HG03097 (cell line): ENCODE results near the gene PLAU.
"Not testable (repeated sequence)": the region's sequence is repeated elsewhere in the genome, so short reads cannot be mapped to it uniquely, and the experiment has no call there.

ENCODE experiments used
- ATAC-seq: cut with Tn5 transposase; IDR thresholded peaks from one replicate; pipeline ENCODE4 v1.9.1; 2021; ENCODE audit not compliant: unreplicated experiment, low FRiP score

PLAU gene

DNA sequence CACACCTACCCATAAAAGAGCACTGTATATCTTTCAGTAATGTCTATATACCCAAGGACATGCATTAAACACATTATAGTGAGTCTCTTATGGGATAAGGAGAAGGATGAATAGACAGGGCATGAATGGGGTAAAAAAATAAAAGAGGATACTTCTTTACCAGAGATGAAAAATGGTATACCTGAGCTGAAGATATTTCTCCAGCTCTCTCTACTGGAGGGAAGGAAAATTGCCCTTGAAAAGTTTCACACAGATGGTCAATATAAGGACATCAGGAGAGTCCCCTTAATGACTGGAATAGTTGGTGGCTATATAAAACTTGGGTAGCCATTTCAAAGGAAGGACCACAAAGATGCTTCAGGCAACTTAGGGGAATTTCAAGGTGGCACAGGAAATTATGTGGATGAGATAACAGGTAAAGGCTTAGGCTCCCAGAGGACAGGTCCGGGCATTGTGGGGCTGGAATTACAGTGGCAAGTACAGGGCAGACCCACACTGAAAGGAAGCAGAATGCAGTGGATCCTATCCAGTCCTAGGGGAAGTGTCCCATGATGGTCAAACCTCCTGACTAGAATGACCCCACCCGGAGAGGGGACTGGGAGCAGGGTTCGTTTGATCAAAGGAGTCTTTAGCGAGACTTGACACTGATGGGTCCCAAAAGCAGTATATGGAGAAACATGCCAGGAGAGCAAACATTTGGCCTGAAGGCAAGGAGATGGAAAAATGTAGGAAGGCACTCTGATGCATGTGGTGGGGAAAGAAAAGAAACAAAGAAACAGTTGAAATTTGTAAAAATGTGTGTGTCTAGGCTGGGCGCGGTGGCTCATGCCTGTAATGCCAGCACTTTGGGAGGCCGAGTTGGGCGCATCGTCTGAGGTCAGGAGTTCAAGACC, 35.6 kb downstream of the PLAU start:
- ATAC-seq: no peak

DNA sequence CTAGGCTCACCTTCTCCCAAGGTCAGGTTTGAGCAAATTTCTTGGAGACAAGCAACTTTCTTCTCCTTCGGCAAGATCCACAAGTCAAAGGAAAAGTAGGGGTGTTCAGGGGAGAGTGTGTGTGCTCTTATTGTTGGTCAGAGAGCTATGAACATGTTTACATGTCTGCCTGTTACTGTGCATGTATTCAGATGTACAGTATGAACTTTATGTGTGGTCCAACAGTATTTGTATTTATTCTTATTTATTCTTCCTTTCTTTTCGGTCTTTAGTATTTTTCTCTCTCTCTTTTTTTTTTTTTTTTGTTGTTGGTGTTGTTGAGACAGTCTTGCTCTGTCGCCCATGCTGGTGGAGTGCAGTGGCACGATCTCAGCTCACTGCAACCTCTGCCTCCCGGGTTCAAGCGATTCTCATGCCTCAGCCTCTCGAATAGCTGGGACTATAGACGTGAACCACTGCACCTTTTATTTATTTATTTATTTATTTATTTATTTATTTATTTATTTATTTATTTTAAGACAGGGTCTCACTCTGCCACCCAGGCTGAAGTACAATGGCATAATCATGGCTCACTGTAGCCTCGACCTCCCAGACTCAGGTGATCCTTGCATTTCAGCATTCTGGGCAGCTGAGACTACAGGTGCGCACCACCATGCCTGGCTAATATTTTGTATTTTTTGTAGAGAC, 38.2 kb downstream of the PLAU start:
- ATAC-seq: no peak

DNA sequence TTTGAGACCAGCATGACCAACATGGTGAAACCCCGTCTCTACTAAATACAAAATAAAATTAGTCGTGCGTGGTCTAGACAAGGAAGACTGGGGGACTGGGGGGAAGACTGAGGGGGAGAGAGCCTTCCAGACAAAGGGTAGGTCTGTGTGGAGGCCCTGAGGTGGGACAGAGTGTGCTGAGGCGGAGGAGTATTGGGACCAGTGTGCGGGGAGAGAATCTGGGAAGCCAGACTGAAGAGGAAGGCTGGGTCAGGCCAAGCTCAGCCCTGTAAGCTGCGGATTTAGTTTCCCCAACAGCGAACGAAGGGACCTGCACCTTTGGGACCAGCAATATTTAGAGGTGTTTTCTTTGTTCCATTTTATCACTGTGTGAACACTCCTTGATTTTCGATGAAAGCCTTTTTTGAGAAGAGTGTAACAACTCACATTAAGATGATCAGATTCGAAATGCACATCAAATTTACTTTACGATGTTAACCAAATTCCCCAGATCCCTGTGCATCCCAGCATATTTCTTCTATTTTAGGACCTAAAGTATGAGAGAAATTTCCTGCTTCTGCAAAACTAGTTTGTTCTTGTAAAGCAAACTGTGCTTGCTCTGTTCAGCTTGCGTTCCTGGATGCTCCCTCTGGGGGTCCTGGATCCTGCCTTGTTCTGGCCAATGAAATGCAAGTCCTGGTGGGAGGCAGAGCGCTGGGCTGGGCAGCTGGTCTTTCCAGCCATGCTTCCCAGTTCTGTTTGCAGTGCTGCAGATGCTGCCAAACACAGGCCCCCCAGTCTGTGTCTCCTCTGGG, 39.4 kb downstream of the PLAU start:
- ATAC-seq: no peak

DNA sequence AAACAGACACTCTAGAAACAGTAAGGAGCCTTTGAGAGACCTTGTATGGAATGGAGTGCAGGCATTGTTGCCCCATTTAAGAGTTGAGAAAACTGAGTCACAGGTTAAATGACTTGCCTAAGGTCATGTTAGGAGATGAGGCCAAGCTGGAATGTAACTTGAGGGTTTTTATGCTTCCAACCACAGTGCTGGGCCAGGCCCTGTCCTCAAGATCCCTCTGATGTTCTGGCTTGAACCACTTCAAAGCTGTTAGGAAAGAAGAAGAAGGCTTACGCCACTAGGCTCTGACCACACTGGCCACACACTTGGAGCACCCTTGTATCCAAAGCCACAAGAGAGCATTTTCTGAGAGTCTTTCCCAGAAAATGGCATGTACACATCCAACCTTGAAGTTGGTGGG, 42.7 kb downstream of the PLAU start:
- no peak for ATAC-seq

DNA sequence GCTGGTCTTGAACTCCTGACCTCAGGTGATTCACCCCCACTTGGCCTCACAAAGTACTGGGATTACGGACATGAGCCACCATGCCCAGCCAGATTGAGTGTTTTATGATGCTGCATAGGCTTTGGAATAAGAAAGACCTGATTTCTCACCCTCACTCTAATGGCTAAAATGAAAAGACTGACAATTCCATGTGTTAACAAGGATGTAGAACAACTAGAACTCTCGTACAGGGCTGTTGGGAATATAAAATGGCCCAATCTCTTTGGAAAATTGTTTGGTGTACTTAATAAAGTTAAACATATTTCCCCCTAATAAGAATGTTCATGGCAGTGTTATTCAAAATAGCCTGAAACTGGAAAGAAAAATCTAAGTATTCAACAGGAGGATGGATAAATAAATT, 43.8 kb downstream of the PLAU start:
- no peak for ATAC-seq

DNA sequence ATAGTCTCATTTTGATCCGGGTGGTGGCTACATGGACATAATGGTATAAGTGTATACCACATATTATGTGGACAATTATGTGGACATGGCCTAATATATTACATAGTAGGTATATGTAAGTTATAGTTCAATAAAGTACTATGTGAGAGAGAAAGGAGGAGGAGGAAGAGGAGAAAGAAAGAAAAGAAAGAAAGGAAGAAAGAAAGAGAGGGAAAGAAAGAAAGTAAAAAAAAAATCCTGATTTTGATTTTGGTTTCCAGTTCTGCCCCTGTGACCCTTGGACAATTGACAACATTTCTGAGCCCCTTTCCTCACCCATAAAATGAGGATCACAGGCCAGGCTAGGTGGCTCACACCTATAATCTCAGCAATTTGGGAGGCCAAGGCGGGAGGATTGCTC, 44.8 kb downstream of the PLAU start:
- no peak for ATAC-seq

DNA sequence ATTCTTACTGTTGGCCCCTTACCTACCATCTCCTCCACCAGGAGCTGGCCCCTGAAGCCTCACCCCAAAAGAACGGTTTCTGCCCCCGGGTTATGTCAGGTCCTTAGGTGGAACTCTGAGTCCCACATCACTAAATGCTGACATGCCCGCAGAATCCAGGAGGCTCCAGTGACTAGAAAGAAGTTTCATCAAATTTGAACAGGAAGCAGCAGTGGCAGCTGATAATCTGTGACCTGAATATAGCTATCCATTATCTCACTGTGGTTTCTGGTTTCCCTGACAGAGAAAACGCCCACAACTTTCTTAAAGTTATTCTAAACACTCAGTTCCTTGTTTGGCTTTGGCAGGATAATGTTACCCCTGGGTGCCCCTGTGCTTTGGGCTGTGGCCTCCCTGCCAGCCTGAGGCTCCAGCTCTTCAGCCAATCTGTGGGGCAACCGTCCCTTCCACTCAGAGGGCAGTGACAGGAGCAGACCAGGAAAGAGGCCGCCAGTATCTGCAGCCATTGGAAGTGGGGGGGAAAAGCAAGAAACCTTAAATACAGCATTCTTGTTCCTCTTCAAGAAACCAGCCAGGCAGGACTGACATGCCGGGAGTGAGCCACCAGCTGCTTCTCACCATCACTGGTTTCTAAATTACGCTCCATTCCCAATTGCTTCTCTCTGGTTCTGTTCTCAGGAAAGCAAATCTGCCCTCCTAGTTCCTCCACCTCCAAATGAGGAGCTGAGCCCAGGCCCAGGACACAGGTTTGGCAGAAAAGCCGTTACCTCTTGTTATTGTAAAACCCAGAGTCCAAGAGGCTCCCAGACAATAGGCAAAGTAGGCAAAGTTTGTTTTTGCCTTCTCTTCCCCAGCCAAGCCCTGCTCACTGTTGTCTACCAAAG, 45.8 kb downstream of the PLAU start:
- ATAC-seq: peak; percentile 44

DNA sequence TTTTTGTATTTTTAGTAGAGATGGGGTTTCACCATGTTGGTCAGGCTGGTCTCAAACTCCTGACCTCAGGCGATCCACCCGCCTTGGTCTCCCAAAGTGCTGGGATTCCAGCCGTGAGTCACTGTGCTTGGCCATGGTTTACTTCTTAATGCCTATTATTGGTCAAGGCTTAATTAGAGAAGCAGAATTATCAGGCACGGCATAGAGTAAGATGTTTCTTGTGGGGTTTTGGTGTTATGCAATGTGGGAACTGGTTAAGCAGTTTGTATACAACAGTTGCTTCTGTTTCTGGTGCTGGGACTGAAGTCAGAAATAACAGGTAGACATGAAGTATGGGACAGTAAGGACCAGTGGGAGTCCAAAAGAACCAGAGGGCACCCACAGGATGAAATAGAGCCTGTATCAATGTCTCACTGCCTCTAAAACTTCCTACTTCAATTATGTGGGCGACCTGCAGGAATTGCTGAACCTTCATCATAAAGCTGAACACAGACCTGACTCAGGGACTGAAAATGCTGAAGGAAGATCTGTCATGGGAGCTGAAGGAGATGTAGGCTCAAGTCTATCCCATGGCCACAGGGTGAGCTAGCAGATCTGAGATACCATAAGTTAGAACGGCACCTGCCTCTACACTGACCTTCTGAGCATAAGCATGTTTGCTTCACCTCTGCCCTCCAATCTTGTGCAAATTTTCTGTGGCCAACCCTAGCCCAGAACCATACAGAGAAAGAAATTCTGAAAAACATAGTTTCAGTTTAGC, 48.7 kb downstream of the PLAU start:
- no peak for ATAC-seq

DNA sequence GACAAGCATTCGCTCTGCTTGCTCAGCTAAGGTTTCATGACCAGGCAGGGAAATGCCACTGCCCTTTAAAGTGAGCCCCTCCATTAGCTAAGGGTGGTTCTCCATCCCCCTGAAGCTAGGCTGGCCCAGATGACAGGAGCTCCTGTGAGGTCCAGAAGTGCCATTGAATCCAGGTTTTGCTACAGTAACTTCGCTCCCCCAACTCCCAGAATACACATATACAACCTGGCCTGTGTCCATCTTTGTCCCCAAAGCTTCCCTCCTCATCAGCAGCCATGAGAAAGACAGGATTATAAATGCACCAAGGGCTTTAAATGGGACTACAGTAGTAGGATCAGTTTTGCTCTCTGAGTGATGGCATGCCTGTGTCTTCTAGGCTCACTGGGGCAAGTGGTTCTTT, 51.5 kb downstream of the PLAU start:
- no peak for ATAC-seq

DNA sequence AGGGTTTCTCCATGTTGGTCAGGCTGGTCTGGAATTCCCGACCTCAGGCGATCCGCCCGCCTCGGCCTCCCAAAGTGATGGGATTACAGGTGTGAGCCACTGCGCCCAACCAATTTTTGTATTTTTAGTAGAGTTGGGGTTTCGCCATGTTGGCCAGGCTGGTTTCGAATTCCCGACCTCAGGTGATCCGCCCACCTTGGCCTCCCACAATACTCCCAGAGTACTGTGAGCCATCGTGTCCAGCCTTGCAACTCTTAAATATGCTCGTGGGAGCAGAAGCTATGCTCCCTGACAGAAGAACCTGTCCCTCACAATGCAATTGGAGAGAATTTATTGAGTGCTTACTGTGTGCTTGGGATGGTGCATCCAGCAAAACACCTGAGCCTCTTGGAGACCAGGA, 52.6 kb downstream of the PLAU start:
- ATAC-seq: not testable (repeated sequence)

DNA sequence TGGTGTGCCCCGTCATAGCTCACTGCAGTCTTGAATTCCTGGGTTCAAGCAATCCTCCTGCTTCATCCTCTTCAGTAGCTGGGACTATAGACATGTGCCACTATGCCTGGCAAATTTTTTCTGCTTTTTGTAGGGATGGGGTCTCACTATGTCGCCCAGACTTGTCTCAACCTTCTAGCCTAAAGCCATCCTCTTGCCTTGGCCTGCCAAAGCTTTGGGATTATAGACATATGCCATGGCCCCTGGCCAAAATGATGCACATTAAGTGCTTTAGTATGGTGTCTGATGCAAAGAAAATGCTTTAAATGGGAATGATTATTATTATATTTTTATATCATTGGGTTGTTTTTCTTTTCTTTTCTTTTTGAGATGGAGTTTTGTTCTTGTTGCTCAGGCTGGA, 53.8 kb downstream of the PLAU start:
- ATAC-seq: no peak

DNA sequence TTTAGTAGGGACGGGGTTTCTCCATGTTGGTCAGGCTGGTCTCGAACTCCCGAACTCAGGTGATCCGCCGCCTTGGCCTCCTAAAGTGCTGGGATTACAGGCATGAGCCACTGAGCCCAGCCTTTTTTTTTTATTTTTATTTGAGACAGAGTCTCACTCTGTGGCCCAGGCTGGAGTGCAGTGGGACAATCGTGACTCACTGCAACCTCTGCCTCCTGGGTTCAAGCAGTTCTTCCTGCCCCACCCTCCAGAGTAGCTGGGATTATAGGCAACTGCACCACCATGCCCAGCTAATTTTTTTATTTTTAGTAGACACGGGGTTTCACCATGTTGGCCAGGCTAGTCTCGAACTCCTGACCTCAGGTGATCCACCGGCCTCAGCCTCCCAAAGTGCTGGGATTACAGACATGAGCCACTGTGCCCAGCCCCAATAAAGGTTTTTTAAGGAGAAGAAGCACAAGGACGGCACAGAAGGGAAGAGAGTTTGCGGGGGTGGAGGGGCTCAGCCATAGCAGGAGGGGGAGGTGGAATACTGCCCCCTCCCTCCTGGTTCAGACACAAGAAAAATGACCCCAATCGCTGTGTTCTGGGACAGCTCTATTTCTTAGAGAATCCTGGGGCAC, 54.4 kb downstream of the PLAU start:
- not testable (repeated sequence) for ATAC-seq

DNA sequence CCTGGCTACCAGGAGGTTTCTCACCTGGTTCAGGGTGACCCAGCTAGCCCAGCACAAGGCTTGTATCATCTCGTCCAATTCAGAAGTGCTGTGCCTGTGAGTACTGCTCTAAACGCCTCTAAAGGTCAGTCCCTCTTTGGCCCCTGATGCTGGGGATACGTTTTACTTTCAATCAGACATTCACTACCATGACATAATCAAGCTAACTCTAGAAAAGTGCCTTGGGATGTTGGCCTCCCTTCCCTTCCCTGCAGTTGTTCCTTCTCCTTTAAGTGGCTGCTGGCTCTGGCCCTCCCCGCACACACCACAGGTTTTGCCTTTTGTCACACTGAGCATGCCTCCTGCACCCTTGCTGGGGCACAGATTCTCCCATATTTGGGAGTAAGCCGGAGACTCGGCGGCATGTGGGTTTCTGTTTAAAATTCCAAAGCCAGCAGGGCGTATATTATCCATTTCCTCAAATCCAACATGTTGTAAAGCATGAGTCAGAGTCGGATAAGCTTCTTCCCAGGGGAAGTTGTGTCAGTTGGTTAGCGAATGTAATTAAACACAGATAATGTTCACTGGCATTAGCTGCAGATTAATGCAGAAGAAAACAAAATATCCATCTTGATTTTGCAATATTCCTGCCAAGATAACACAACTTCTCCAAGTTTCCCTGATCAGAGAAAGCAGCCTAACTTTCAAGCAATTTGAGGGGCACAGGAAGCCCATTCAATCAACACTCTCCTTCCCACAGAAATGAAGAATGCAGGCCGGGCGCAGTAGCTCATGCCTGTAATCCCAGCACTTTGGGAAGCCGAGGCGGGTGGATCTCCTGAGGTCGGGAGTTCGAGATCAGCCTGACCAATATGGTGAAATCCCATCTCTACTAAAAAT, 55.2 kb downstream of the PLAU start:
- ATAC-seq: no peak

DNA sequence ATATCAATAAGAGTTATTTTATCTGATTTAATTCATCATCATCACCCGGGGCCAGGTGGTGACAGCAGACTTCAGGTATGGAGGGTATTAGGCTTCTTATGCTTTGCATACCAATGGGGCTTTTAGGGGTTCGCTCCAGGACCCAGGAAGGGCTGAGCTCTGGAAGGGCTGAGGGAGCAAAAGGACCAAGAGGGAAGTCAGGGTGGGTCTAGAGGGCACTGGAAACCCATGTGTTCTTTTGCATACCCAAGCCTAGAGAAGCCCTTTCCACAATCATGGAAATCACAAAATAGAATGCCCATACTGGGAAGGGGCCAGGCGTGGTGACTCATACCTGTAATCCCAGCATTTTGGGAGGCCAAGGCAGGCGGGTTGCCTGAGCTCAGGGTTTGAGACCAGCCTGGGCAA, 56.1 kb downstream of the PLAU start:
- no peak for ATAC-seq
